Stimulated activated CD4-positive, alpha-beta T cell treated with anti-CD3 and anti-CD28 coated beads, Interleukin-12 subunit alpha, Interleukin-12 subunit beta, amount 100 ng/mL, for 48 hours (primary cell): ENCODE results near the gene STAG1.
"Not testable (repeated sequence)": the region's sequence is repeated elsewhere in the genome, so short reads cannot be mapped to it uniquely, and the experiment has no call there.

ENCODE experiments used
- DNase-seq, 3 donors: peaks; one replicate each; pipeline ENCODE4 v3.0.0-alpha.2; 2020; ENCODE audit warnings: low read depth in 2 of 3, low spot score in 1 of 3

STAG1 gene

GRCh38 chr3:136651581-136651980 lies 100.6 kb downstream of the STAG1 start:
- no peak for DNase-seq

- no peak for DNase-seq
Observed at GRCh38 chr3:136650461-136650860, 101.7 kb downstream of the STAG1 start.

GRCh38 chr3:136645915-136646314 lies 106.3 kb downstream of the STAG1 start:
- DNase-seq = no peak

GRCh38 chr3:136644212-136644611 lies 108.0 kb downstream of the STAG1 start:
- DNase-seq = no peak

GRCh38 chr3:136643380-136643779 lies 108.8 kb downstream of the STAG1 start:
- not testable (repeated sequence) for DNase-seq

- no peak for DNase-seq
Observed at GRCh38 chr3:136642711-136643110, 109.5 kb downstream of the STAG1 start.

- no peak for DNase-seq
Observed at GRCh38 chr3:136639069-136639468, 113.1 kb downstream of the STAG1 start.

- no peak for DNase-seq
Observed at GRCh38 chr3:136637176-136637575, 115.0 kb downstream of the STAG1 start.

GRCh38 chr3:136634821-136635220 lies 117.4 kb downstream of the STAG1 start:
- no peak for DNase-seq

- no peak for DNase-seq
Observed at GRCh38 chr3:136632625-136633081, 119.5 kb downstream of the STAG1 start.

GRCh38 chr3:136631424-136631823 lies 120.8 kb downstream of the STAG1 start:
- DNase-seq = no peak

- DNase-seq = no peak
Observed at GRCh38 chr3:136630915-136631314, 121.3 kb downstream of the STAG1 start.

GRCh38 chr3:136626493-136626892 lies 125.7 kb downstream of the STAG1 start:
- no peak for DNase-seq

GRCh38 chr3:136624894-136625815 lies 127.0 kb downstream of the STAG1 start:
- DNase-seq = no peak

- DNase-seq = no peak
Observed at GRCh38 chr3:136624371-136624770, 127.8 kb downstream of the STAG1 start.

- DNase-seq = no peak
Observed at GRCh38 chr3:136621628-136622027, 130.6 kb downstream of the STAG1 start.

GRCh38 chr3:136620436-136620835 lies 131.7 kb downstream of the STAG1 start:
- DNase-seq = no peak

- DNase-seq = not testable (repeated sequence)
Observed at GRCh38 chr3:136617969-136618525, 134.1 kb downstream of the STAG1 start.

GRCh38 chr3:136617198-136617597 lies 135.0 kb downstream of the STAG1 start:
- no peak for DNase-seq

- DNase-seq = no peak
Observed at GRCh38 chr3:136612512-136612911, 139.7 kb downstream of the STAG1 start.

- no peak for DNase-seq
Observed at GRCh38 chr3:136606990-136607389, 145.2 kb downstream of the STAG1 start.

GRCh38 chr3:136606216-136606615 lies 146.0 kb downstream of the STAG1 start:
- DNase-seq = not testable (repeated sequence)
